ENCODE measurements around the gene KCNIP4. TPM values are rescaled to one million over a fixed set of nuclear protein-coding genes. Genes with fewer than 3 reads are reported as not detected.

Gene KCNIP4
- total and polyA plus RNA-seq, 2 of the 8 experiments (the other 6 are each of a cell fraction or from before 2014, with no cell fraction given) = 0.06 TPM; not detected in 1

DNA sequence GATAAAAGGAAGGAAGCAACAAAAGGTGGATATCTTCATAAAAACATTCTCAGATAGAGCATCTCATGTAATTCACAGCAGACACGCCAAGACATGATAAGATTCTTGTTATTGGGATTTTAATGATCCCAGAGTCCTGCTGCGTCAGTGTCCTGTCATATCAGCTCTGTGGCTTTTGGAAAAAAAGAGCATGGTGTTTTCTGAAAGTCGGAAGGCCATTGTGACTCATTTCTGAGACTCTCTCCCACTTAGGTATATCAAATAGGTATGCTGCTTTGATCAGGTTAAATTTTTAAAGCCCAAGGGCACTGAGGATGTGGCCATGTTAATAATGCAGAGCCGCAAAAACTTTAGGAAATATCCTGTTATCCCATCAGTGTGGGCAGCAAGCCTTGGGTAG lies 481.0 kb downstream of the KCNIP4 start:
- H4K8ac ChIP-seq (ENCODE audit: extremely low read depth, insufficient read depth, low read length) = no peak overlapping the region
- CTCF ChIA-PET (ENCODE audit: partially characterized antibody) = interaction anchor here (0.6 to 4.0 kb wide), 5 partner anchors 19 to 698 kb away, joined by 3 to 20 read pairs (median 3); no protein-coding TSS in a partner anchor
- H3K56ac ChIP-seq (replicated peaks; ENCODE audit: insufficient read length, low read depth, low read length) = no peak overlapping the region
- no peak overlapping the region for H3K4ac ChIP-seq (replicated peaks; ENCODE audit: insufficient read length, low read depth, low read length)
- no peak overlapping the region for H3K27ac ChIP-seq (ENCODE audit: low read depth, low read length)
- H2BK20ac ChIP-seq (ENCODE audit: low read length) = no peak overlapping the region
- no peaks in the 10 kb centered on the region for H3K23me2 ChIP-seq (ENCODE audit: low read depth, low read length)
- no peaks in the 10 kb centered on the region for H3K36me3 ChIP-seq (ENCODE audit: control insufficient read depth in 2 of 4, insufficient read depth in 4 of 4, low read length in 3 of 4)
- H2BK120ac ChIP-seq (replicated peaks; ENCODE audit: low read depth, low read length) = no peak overlapping the region
- no peak overlapping the region for H2AK5ac ChIP-seq (ENCODE audit: low read depth, low read length)
- H3K4me3 ChIP-seq (ENCODE audit: extremely low read depth in 1 of 4, insufficient read depth in 2 of 4, low read depth in 3 of 4, low read length in 4 of 4) = no peak overlapping the region
- 98% methylated on average over 4 of the region's 4 CpGs; no CpG with 5 or more reads in 1 of the 2 experiments for WGBS, 2 experiments (ENCODE audit: extremely low coverage in 1 of 2, insufficient coverage in 1 of 2, insufficient read length in 1 of 2, insufficient replicate concordance in 2 of 2, low coverage in 1 of 2, low lambda C conversion rate in 2 of 2, missing lambda C conversion rate in 1 of 2)
- no peaks in the 10 kb centered on the region for H3K79me2 ChIP-seq (ENCODE audit: control insufficient read depth in 1 of 2, insufficient read depth in 2 of 2, low read length in 2 of 2)
- FAIRE-seq = no peak
- H3K9me3 ChIP-seq (ENCODE audit: insufficient read depth in 2 of 2, low read depth in 1 of 2, low read length in 1 of 2) = no peaks in the 10 kb centered on the region
- H3K4me2 ChIP-seq (ENCODE audit: insufficient read depth in 1 of 2, low read depth in 2 of 2, low read length in 2 of 2) = no peak overlapping the region
- POLR2A ChIA-PET (ENCODE audit: partially characterized antibody) = no interaction called here
- no peak overlapping the region for H2BK15ac ChIP-seq (ENCODE audit: low read length)
- no peak overlapping the region for H3K9ac ChIP-seq (replicated peaks in 1 of 4; ENCODE audit: extremely low read depth in 1 of 4, low read depth in 3 of 4, low read length in 3 of 4)
- no peak overlapping the region for H3K18ac ChIP-seq (ENCODE audit: extremely low read depth, low read length)
- H3K14ac ChIP-seq (ENCODE audit: insufficient read length) = no peak overlapping the region
- no peak overlapping the region for H4K91ac ChIP-seq (replicated peaks; ENCODE audit: insufficient read length, low read length)
- H3K23ac ChIP-seq (ENCODE audit: insufficient read length) = no peak overlapping the region
- no peak for DNase-seq (ENCODE audit: low read depth in 1 of 2, low spot score in 2 of 2)
- no peak overlapping the region for H2BK5ac ChIP-seq (ENCODE audit: low read depth, low read length)
- no peaks in the 10 kb centered on the region for H4K20me1 ChIP-seq (replicated peaks in 1 of 2; ENCODE audit: control insufficient read depth in 1 of 2, insufficient read depth in 2 of 2, low read length in 2 of 2)
- no peak overlapping the region for H2BK12ac ChIP-seq (ENCODE audit: low read depth, low read length)
- H2AFZ ChIP-seq (ENCODE audit: low read length) = no peak overlapping the region
- H4K5ac ChIP-seq (ENCODE audit: insufficient read length, low read depth, low read length) = no peak overlapping the region
- H3K79me1 ChIP-seq (ENCODE audit: low read depth, low read length) = no peaks in the 10 kb centered on the region; the same call in 1 of the 2 replicates
- H3K27me3 ChIP-seq (replicated peaks in 1 of 4; ENCODE audit: control insufficient read depth in 3 of 4, extremely low read depth in 1 of 4, insufficient read depth in 3 of 4, low read length in 3 of 4) = no peaks in the 10 kb centered on the region
- no peaks in the 10 kb centered on the region for H3K4me1 ChIP-seq (replicated peaks in 1 of 4; ENCODE audit: control insufficient read depth in 3 of 4, insufficient read depth in 4 of 4, low read length in 3 of 4)
- TF ChIP-seq CBX8 (IDR thresholded peaks at IDR 0.05; ENCODE audit: borderline replicate concordance, low read depth, low read length) = no peak
- TF ChIP-seq FOSL1 (IDR thresholded peaks at IDR 0.05; ENCODE audit: insufficient read depth, low read depth, low read length) = no peak
- no peak for TF ChIP-seq CHD1 (IDR thresholded peaks at IDR 0.05; ENCODE audit: low read depth, low read length)

Measured in H1 (cell line).